ENCODE data around the gene LRP6.

The LRP6 gene

GRCh38 chr12:12214635-12215131, 52.2 kb downstream of the LRP6 start:
- no peak for DNase-seq (ENCODE audit: low spot score)
- H3K27ac ChIP-seq: no peak overlapping the region
- TF ChIP-seq CTCF (IDR thresholded peaks at IDR 0.05): no peak

GRCh38 chr12:12214201-12214600, 52.6 kb downstream of the LRP6 start:
- no peak overlapping the region for H3K4me3 ChIP-seq
- DNase-seq (ENCODE audit: low spot score): no peak
- no peak overlapping the region for H3K27ac ChIP-seq
- no peak for TF ChIP-seq CTCF (IDR thresholded peaks at IDR 0.05)

More at GRCh38 chr12:12214635-12215131, 52.2 kb downstream of the LRP6 start:
- no peak overlapping the region for H3K4me3 ChIP-seq

- no peak for DNase-seq (ENCODE audit: low spot score)
- H3K27ac ChIP-seq: no peak overlapping the region
- no peak overlapping the region for H3K4me3 ChIP-seq
- no peak for TF ChIP-seq CTCF (IDR thresholded peaks at IDR 0.05)
These were observed 54.1 kb downstream of the LRP6 start for GRCh38 chr12:12212769-12213168.

GRCh38 chr12:12210983-12211382, 55.9 kb downstream of the LRP6 start:
- TF ChIP-seq CTCF (IDR thresholded peaks at IDR 0.05): no peak
- no peak for DNase-seq (ENCODE audit: low spot score)
- H3K27ac ChIP-seq: no peak overlapping the region
- H3K4me3 ChIP-seq: no peak overlapping the region

GRCh38 chr12:12210416-12210815, 56.4 kb downstream of the LRP6 start:
- no peak for TF ChIP-seq CTCF (IDR thresholded peaks at IDR 0.05)
- no peak for DNase-seq (ENCODE audit: low spot score)
- no peak overlapping the region for H3K27ac ChIP-seq
- no peak overlapping the region for H3K4me3 ChIP-seq

- Histone ChIP-seq H3K27ac (no peak overlapping the region), H3K4me3 (no peak overlapping the region)
- TF ChIP-seq CTCF (IDR thresholded peaks at IDR 0.05): no peak
- no peak for DNase-seq (ENCODE audit: low spot score)
These were observed 57.2 kb downstream of the LRP6 start for GRCh38 chr12:12209675-12210074.

GRCh38 chr12:12209043-12209442, 57.8 kb downstream of the LRP6 start:
- Histone ChIP-seq H3K27ac (no peak overlapping the region), H3K4me3 (no peak overlapping the region)
- no peak for DNase-seq (ENCODE audit: low spot score)
- TF ChIP-seq CTCF (IDR thresholded peaks at IDR 0.05): no peak

Measured in coronary artery (tissue), 2 donors.